ENCODE results near the gene LCN6. TPM values are rescaled to one million over a fixed set of nuclear protein-coding genes. Genes with fewer than 3 reads are reported as not detected.

Gene LCN6
- polyA plus RNA-seq, 1 donor (not counting 4 experiments of a cell fraction or from before 2014, with no cell fraction given): not detected

DNA sequence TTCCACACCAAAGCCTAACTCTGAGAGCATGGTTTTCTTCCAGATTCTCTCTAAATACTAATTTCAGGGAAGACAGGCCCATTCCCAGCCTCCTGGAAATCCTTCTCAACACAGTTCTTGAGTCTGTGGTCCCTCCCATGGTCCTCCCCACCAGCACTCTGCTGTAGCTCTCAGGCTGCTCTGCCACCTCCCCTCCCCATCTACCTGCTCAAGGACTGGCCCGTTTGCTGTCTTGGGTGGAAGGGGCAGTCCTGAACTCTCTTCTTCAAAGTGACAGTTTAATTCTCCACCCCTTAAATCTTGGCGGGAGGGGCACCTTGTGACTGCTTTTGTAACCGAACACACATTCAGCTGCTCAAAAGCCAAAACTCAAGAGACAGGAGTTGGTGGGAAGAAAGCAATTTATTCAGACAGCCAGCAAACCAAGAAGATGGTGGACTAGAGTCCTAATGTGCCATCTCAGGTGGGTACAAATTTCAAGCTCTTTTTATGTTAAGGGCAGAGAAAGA lies 23.6 kb upstream of the LCN6 start:
- dilution Hi-C loops (cut with MboI; ENCODE audit: extremely low pct_ligation_motif_present, low sequenced_read_pairs): no loop called here
- Histone ChIP-seq H3K4me3 (ENCODE audit: control insufficient read depth in 2 of 3, extremely low read depth in 1 of 3, insufficient read depth in 2 of 3, low read depth in 1 of 3, low read length in 3 of 3) (no peak overlapping the region), H3K36me3 (ENCODE audit: control insufficient read depth in 2 of 2, extremely low read depth in 1 of 2, insufficient read depth in 2 of 2, low read length in 2 of 2) (no peaks in the 10 kb centered on the region), H3K4me2 (ENCODE audit: control insufficient read depth, extremely low read depth, insufficient read depth, low read depth, low read length) (no peak overlapping the region), H3K9me1 (ENCODE audit: control insufficient read depth, extremely low read depth, insufficient read depth, low read length) (no peaks in the 10 kb centered on the region), H3K4me1 (ENCODE audit: control insufficient read depth, extremely low read depth, insufficient read depth, low read length) (no peaks in the 10 kb centered on the region), H3K79me2 (ENCODE audit: control insufficient read depth, insufficient read depth, low read length) (no peaks in the 10 kb centered on the region), H3K9me3 (ENCODE audit: control insufficient read depth, low read depth, low read length) (peaks cover 5% of the 10 kb centered on the region), H4K20me1 (ENCODE audit: control insufficient read depth, extremely low read depth, insufficient read depth, low read length) (no peaks in the 10 kb centered on the region), H3K27me3 (ENCODE audit: control insufficient read depth, extremely low read depth, insufficient read depth, low read length) (peaks cover 6% of the 10 kb centered on the region), H3K27ac (ENCODE audit: control insufficient read depth, insufficient read depth, low read length) (no peak overlapping the region), H3K9ac (ENCODE audit: control insufficient read depth, extremely low read depth, insufficient read depth, low read length) (no peak overlapping the region), H2AFZ (ENCODE audit: control insufficient read depth, low read length) (no peak overlapping the region)
- no peak for FAIRE-seq
- DNase-seq (ENCODE audit: low read depth, low spot score): no peak
- TF ChIP-seq, protein P1, sequence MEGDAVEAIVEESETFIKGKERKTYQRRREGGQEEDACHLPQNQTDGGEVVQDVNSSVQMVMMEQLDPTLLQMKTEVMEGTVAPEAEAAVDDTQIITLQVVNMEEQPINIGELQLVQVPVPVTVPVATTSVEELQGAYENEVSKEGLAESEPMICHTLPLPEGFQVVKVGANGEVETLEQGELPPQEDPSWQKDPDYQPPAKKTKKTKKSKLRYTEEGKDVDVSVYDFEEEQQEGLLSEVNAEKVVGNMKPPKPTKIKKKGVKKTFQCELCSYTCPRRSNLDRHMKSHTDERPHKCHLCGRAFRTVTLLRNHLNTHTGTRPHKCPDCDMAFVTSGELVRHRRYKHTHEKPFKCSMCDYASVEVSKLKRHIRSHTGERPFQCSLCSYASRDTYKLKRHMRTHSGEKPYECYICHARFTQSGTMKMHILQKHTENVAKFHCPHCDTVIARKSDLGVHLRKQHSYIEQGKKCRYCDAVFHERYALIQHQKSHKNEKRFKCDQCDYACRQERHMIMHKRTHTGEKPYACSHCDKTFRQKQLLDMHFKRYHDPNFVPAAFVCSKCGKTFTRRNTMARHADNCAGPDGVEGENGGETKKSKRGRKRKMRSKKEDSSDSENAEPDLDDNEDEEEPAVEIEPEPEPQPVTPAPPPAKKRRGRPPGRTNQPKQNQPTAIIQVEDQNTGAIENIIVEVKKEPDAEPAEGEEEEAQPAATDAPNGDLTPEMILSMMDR (optimal IDR thresholded peaks at IDR 0.05 in 1 of 3, IDR thresholded peaks at IDR 0.05 in 1 of 3, conservative IDR thresholded peaks at IDR 0.05 in 1 of 3; ENCODE audit: extremely low read depth in 1 of 3, insufficient read depth in 2 of 3, low read length in 3 of 3): no peak
- no peak for TF ChIP-seq EZH2 (IDR thresholded peaks at IDR 0.05; ENCODE audit: low read length)

DNA sequence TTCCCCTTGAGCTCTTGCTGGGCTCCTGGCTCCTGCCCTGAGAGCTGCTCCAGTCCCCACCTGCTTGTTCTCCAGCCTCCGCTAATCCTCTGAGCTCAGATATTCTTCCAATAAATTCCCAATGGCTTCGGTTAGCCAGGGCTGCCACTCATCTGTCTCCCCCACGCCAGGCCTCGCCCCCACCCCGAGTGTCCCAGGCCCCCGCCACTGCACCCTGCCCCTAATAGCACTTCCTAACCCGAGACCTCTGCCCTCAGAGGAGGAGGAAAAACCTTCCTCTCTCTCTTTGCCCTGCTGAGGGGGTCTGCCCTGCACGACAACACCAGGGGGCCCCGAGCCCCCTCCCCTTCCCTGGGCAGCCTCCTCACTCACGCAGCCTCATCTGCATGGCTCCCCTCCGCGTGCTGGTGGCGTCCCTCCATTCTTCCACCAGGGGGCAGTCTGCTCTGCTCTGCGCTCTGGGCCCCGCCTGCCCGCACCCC lies 21.4 kb upstream of the LCN6 start:
- dilution Hi-C loops (cut with MboI; ENCODE audit: extremely low pct_ligation_motif_present, low sequenced_read_pairs): no loop called here
- no peak overlapping the region for H3K27ac ChIP-seq (ENCODE audit: control insufficient read depth, insufficient read depth, low read length)
- H3K36me3 ChIP-seq (ENCODE audit: control insufficient read depth in 2 of 2, extremely low read depth in 1 of 2, insufficient read depth in 2 of 2, low read length in 2 of 2): no peaks in the 10 kb centered on the region
- H3K9me3 ChIP-seq (ENCODE audit: control insufficient read depth, low read depth, low read length): peaks cover 5% of the 10 kb centered on the region
- H3K4me3 ChIP-seq (ENCODE audit: control insufficient read depth in 2 of 3, extremely low read depth in 1 of 3, insufficient read depth in 2 of 3, low read depth in 1 of 3, low read length in 3 of 3): no peak overlapping the region
- H2AFZ ChIP-seq (ENCODE audit: control insufficient read depth, low read length): no peak overlapping the region
- H3K9me1 ChIP-seq (ENCODE audit: control insufficient read depth, extremely low read depth, insufficient read depth, low read length): no peaks in the 10 kb centered on the region
- H3K9ac ChIP-seq (ENCODE audit: control insufficient read depth, extremely low read depth, insufficient read depth, low read length): no peak overlapping the region
- no peak overlapping the region for H3K4me2 ChIP-seq (ENCODE audit: control insufficient read depth, extremely low read depth, insufficient read depth, low read depth, low read length)
- TF ChIP-seq EZH2 (IDR thresholded peaks at IDR 0.05; ENCODE audit: low read length): no peak
- TF ChIP-seq, protein P1 (optimal IDR thresholded peaks at IDR 0.05 in 1 of 3, IDR thresholded peaks at IDR 0.05 in 1 of 3, conservative IDR thresholded peaks at IDR 0.05 in 1 of 3; ENCODE audit: extremely low read depth in 1 of 3, insufficient read depth in 2 of 3, low read length in 3 of 3): peak; percentile 19 to 84 (median 62)
- FAIRE-seq: no peak
- no peak for DNase-seq (ENCODE audit: low read depth, low spot score)
- H4K20me1 ChIP-seq (ENCODE audit: control insufficient read depth, extremely low read depth, insufficient read depth, low read length): no peaks in the 10 kb centered on the region
- no peaks in the 10 kb centered on the region for H3K79me2 ChIP-seq (ENCODE audit: control insufficient read depth, insufficient read depth, low read length)
- no peaks in the 10 kb centered on the region for H3K4me1 ChIP-seq (ENCODE audit: control insufficient read depth, extremely low read depth, insufficient read depth, low read length)
- H3K27me3 ChIP-seq (ENCODE audit: control insufficient read depth, extremely low read depth, insufficient read depth, low read length): peaks cover 5% of the 10 kb centered on the region
